HCT116 (cell line): ENCODE results near the gene KCTD18. TPM values are rescaled to one million over a fixed set of nuclear protein-coding genes. Genes with fewer than 3 reads are reported as not detected.

Experiments
- ATAC-seq: fragments of 200-7000 bp; cut with Tn5 transposase; 2 replicates; pipeline ENCODE4 v1.9.1; 2020; ENCODE audit warnings: mild to moderate bottlenecking, moderate library complexity
- BruUV-seq: library from RNA; stranded (reverse); fragments of 400-500 nt; replicated peaks from 2 replicates; lab custom pipeline; 2021; lab: Mats Ljungman, UMichigan
- CTCF ChIA-PET: fragments of 300-600 bp; sonication (Branson Sonifier 250); formaldehyde crosslinking; loops from one replicate; lab custom pipeline; 2021; ENCODE audit warnings: antibody characterized with exemption; lab: Charles Lee
- POLR2A ChIA-PET: fragments of 300-600, 350-600 bp; sonication (Branson Sonifier 250); formaldehyde crosslinking; loops from one replicate; lab custom pipeline; 2021; ENCODE audit warnings: antibody characterized with exemption; lab: Charles Lee
- RAD21 ChIA-PET, 2 experiments: fragments of 300-600 bp; sonication (Branson Sonifier 250); formaldehyde crosslinking; loops; one replicate each; lab custom pipeline; 2023; ENCODE audit warnings: low total read pairs in 2 of 2; ENCODE audit not compliant: uncharacterized antibody in 2 of 2, unreplicated experiment in 2 of 2, low non-redundant PET in 1 of 2; lab: Charles Lee
- DNase-seq: peaks from one replicate; pipeline ENCODE4 v3.0.0-alpha.2; 2010; ENCODE audit warnings: low read depth, low spot score
- H2AFZ ChIP-seq: fragments of 200-600 bp; shearing (Covaris generic), sonication (generic); 2 replicates; pipeline ENCODE4 v1.6.1; 2017; ENCODE audit warnings: low read depth, mixed run types, mixed read lengths, antibody characterized with exemption, low read length; ENCODE audit not compliant: poor library complexity, severe bottlenecking
- H3K27ac ChIP-seq: 2 replicates; pipeline ENCODE4 v1.5.1; 2012; ENCODE audit warnings: low read depth, low read length
- H3K27me3 ChIP-seq: fragments of 200-600 bp; sonication (generic); 2 replicates; pipeline ENCODE4 v1.6.1; 2016; ENCODE audit warnings: mixed run types, low read length, mixed read lengths; ENCODE audit not compliant: insufficient read depth
- H3K36me3 ChIP-seq, 2 experiments: fragments of 200-500 bp in 1 of 2; fragments of 200-600 bp in 1 of 2; sonication (Bioruptor generic) in 1 of 2; sonication (generic) in 1 of 2; 2 replicates each; pipeline versions ENCODE4 v1.5.1 to v1.6.1; 2014 to 2016; ENCODE audit warnings: low read length in 2 of 2, inconsistent platforms in 1 of 2, mixed read lengths in 1 of 2, mixed run types in 1 of 2; ENCODE audit not compliant: insufficient read depth in 2 of 2, control insufficient read depth in 1 of 2
- H3K4me1 ChIP-seq, 2 experiments: fragments of 200-600 bp in 1 of 2; sonication (generic) in 1 of 2; 2 replicates each; pipeline versions ENCODE4 v1.5.1 to v1.6.1; 2012 to 2017; ENCODE audit warnings: low read length in 2 of 2, inconsistent platforms in 1 of 2, mild to moderate bottlenecking in 1 of 2, mixed read lengths in 1 of 2, mixed run types in 1 of 2, moderate library complexity in 1 of 2; ENCODE audit not compliant: insufficient read depth in 2 of 2, control insufficient read depth in 1 of 2
- H3K4me2 ChIP-seq: fragments of 200-600 bp; sonication (generic); 2 replicates; pipeline ENCODE4 v1.6.1; 2017; ENCODE audit warnings: mixed run types, low read length, mixed read lengths
- H3K4me3 ChIP-seq, 2 experiments: fragments of 200-600 bp in 1 of 2; sonication (generic) in 1 of 2; replicated peaks in 1 of 2; 2 replicates each; pipeline ENCODE4 v1.5.1; 2011 to 2016; ENCODE audit warnings: low read length in 2 of 2, control low read depth in 1 of 2, low read depth in 1 of 2, mild to moderate bottlenecking in 1 of 2, mixed read lengths in 1 of 2, mixed run types in 1 of 2
- H3K79me2 ChIP-seq: fragments of 200-600 bp; sonication (generic); 2 replicates; pipeline ENCODE4 v1.6.1; 2017; ENCODE audit warnings: mild to moderate bottlenecking, mixed run types, low read length, moderate library complexity, mixed read lengths; ENCODE audit not compliant: insufficient read depth
- H3K9ac ChIP-seq: fragments of 200-600 bp; sonication (generic); 2 replicates; pipeline ENCODE4 v1.6.1; 2016; ENCODE audit warnings: low read length, mixed read lengths
- H3K9me2 ChIP-seq: fragments of 200-600 bp; sonication (generic), shearing (Covaris generic); 2 replicates; pipeline ENCODE4 v1.6.1; 2017; ENCODE audit warnings: mixed run types, mild to moderate bottlenecking, moderate library complexity; ENCODE audit not compliant: insufficient read depth
- H3K9me3 ChIP-seq, 2 experiments: fragments of 200-500 bp in 1 of 2; fragments of 200-600 bp in 1 of 2; sonication (Bioruptor generic) in 1 of 2; sonication (generic) in 1 of 2; 2 replicates each; pipeline ENCODE4 v1.6.1; 2014 to 2017; ENCODE audit warnings: low read length in 2 of 2, mixed read lengths in 2 of 2, inconsistent platforms in 1 of 2, low read depth in 1 of 2, mild to moderate bottlenecking in 1 of 2, mixed run types in 1 of 2, moderate library complexity in 1 of 2; ENCODE audit not compliant: control insufficient read depth in 1 of 2, insufficient read depth in 1 of 2
- H4K20me1 ChIP-seq: fragments of 200-600 bp; sonication (generic), shearing (Covaris generic); 2 replicates; pipeline ENCODE4 v1.6.1; 2017; ENCODE audit warnings: mixed run types, mild to moderate bottlenecking, moderate library complexity; ENCODE audit not compliant: insufficient read depth
- ELF1 ChIP-seq: IDR thresholded peaks from 2 replicates; pipeline ENCODE4 v1.6.1; 2012; ENCODE audit warnings: low read depth, borderline replicate concordance
- EZH2phosphoT487 ChIP-seq: fragments of 200-600 bp; IDR thresholded peaks from 2 replicates; pipeline ENCODE4 v1.6.1; 2018; ENCODE audit warnings: antibody characterized with exemption, borderline replicate concordance
- FOSL1 ChIP-seq: IDR thresholded peaks from 2 replicates; pipeline ENCODE4 v1.6.1; 2012; ENCODE audit warnings: low read depth
- JUND ChIP-seq: IDR thresholded peaks from 2 replicates; pipeline ENCODE4 v1.6.1; 2012
- RAD21 ChIP-seq: IDR thresholded peaks from 2 replicates; pipeline ENCODE4 v1.6.1; 2012; ENCODE audit warnings: low read depth, mild to moderate bottlenecking
- SIN3A ChIP-seq: IDR thresholded peaks from 2 replicates; pipeline ENCODE4 v1.6.1; 2012; ENCODE audit warnings: low read depth
- SP1 ChIP-seq: IDR thresholded peaks from 2 replicates; pipeline ENCODE4 v1.6.1; 2012; ENCODE audit warnings: low read depth
- SRF ChIP-seq: IDR thresholded peaks from 2 replicates; pipeline ENCODE4 v1.6.1; 2012; ENCODE audit warnings: low read depth
- TCF7L2 ChIP-seq: IDR thresholded peaks from 2 replicates; pipeline ENCODE4 v1.7.0; 2011; ENCODE audit warnings: borderline replicate concordance, inconsistent platforms; ENCODE audit not compliant: insufficient read depth, insufficient read length; ENCODE audit errors: extremely low read depth
- YY1 ChIP-seq: IDR thresholded peaks from 2 replicates; pipeline ENCODE4 v1.6.1; 2011; ENCODE audit warnings: low read length, low read depth, moderate library complexity, mild to moderate bottlenecking; ENCODE audit not compliant: insufficient replicate concordance; ENCODE audit errors: extremely low read depth
- ZFX ChIP-seq: fragments of 450-650 bp; IDR thresholded peaks from 2 replicates; pipeline ENCODE4 v1.6.1; 2017
- ZNF274 ChIP-seq: fragments of 200-500 bp; sonication (Bioruptor generic); IDR thresholded peaks from 2 replicates; pipeline ENCODE4 v1.6.1; 2014; ENCODE audit warnings: mild to moderate bottlenecking, low read depth, low read length, inconsistent platforms
- intact Hi-C: fragments of 100-400 bp; cut with micrococcal nuclease; formaldehyde crosslinking; loops from 2 replicates; pipeline ENCODE4 v1.10.0; 2022
- total RNA-seq: library from RNA; stranded (reverse); gene quantifications from one replicate; pipeline ENCODE4 v1.2.1, GENCODE V29; 2021; ENCODE audit not compliant: unreplicated experiment
- TF ChIP-seq, protein P1 (sequence below): IDR thresholded peaks from 2 replicates; pipeline ENCODE4 v1.6.1; 2012
- TF ChIP-seq, protein P2 (sequence below): IDR thresholded peaks from 2 replicates; pipeline ENCODE4 v1.6.1; 2011; ENCODE audit warnings: mild to moderate bottlenecking, low read length, moderate library complexity; ENCODE audit not compliant: insufficient replicate concordance; ENCODE audit errors: extremely low read depth

KCTD18 gene
- total RNA-seq, 1 experiment from 2014 or later: 12.8 TPM

DNA sequence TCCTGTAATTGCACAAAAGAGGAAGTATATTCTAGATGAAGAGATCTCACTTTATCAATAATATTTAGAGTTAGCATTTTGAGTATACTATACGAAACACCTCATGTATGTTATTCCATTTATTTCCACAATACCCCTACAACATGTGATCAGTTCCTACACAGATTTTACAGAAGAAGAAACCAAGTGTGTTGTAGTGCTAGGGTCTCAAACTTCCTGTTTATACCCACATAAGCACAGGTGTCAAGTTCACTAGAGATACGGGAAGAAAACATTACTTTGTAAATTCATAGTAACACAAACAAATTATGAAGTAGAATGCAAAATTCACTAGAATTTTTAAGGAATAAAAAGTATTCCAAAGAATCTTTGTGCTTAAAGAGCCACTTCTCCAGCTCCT, 46.4 kb downstream of the KCTD18 start:
- H3K9ac ChIP-seq: no peak overlapping the region
- no peaks in the 10 kb centered on the region for H3K4me1 ChIP-seq
- no peaks in the 10 kb centered on the region for H3K79me2 ChIP-seq
- ChIA-PET CTCF (interaction anchor here (0.6 kb wide), 1 partner anchor 180 kb away, joined by 4 read pairs; no protein-coding TSS in a partner anchor), RAD21 (no interaction called here), POLR2A (no interaction called here)
- no peak overlapping the region for H3K27ac ChIP-seq
- no TSS peak for BruUV-seq
- H4K20me1 ChIP-seq: no peaks in the 10 kb centered on the region
- DNase-seq (no peak), ATAC-seq (no peak)
- no peaks in the 10 kb centered on the region for H3K9me3 ChIP-seq
- no peaks in the 10 kb centered on the region for H3K27me3 ChIP-seq
- no peak for TF ChIP-seq FOSL1
- no peak for TF ChIP-seq YY1
- TF ChIP-seq JUND: no peak
- no peak for TF ChIP-seq TCF7L2
- TF ChIP-seq EZH2phosphoT487: no peak
- TF ChIP-seq ZFX: no peak
- TF ChIP-seq, protein P1, sequence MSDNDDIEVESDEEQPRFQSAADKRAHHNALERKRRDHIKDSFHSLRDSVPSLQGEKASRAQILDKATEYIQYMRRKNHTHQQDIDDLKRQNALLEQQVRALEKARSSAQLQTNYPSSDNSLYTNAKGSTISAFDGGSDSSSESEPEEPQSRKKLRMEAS: no peak
- TF ChIP-seq SP1: no peak
- TF ChIP-seq SRF: no peak
- TF ChIP-seq SIN3A: no peak
- TF ChIP-seq RAD21: no peak
- TF ChIP-seq, protein P2, sequence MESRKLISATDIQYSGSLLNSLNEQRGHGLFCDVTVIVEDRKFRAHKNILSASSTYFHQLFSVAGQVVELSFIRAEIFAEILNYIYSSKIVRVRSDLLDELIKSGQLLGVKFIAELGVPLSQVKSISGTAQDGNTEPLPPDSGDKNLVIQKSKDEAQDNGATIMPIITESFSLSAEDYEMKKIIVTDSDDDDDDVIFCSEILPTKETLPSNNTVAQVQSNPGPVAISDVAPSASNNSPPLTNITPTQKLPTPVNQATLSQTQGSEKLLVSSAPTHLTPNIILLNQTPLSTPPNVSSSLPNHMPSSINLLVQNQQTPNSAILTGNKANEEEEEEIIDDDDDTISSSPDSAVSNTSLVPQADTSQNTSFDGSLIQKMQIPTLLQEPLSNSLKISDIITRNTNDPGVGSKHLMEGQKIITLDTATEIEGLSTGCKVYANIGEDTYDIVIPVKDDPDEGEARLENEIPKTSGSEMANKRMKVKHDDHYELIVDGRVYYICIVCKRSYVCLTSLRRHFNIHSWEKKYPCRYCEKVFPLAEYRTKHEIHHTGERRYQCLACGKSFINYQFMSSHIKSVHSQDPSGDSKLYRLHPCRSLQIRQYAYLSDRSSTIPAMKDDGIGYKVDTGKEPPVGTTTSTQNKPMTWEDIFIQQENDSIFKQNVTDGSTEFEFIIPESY: no peak
- no peak for TF ChIP-seq ELF1
- TF ChIP-seq ZNF274: no peak
- no peak overlapping the region for H3K4me2 ChIP-seq
- no peaks in the 10 kb centered on the region for H3K9me2 ChIP-seq
- peaks cover 2 to 19% of the 10 kb centered on the region in 2 experiments; a peak in 2 of 4 replicates for H3K36me3 ChIP-seq
- intact Hi-C loops: no loop called here
- no peak overlapping the region for H2AFZ ChIP-seq
- H3K4me3 ChIP-seq: no peak overlapping the region
